ENCODE measurements around the gene SLC3A2.

DNA sequence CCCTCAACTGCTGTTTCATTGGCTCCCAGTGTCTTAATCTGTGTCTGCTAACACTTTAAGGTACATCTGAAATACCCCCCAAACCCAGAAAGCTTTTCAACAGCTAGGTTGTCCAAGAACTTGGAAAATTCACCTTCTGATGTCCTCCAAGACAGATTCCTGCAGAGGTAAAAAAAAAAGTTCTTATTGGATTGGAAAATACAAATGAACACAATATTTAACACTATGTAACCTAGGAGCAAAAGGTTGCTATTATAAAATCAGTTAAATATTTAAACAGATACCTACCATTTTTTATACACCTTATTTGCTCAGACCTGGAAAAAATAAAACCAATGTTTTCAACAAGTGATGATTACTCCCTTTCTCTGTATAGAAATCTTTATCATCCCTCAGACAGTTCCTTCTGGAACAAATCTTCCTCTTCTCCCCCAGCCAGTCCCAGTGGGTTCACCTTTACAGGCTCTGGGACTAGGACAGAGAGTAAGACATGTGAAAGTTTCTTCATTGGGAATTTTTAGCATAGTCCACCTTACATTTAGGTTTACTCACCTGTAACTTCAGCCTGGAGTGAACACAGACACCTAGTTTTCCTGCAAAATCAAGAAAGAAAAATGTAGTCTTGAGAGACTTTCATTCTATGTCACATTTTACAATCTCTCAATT is 28.0 kb upstream of the SLC3A2 start:
- TF ChIP-seq, protein P1, sequence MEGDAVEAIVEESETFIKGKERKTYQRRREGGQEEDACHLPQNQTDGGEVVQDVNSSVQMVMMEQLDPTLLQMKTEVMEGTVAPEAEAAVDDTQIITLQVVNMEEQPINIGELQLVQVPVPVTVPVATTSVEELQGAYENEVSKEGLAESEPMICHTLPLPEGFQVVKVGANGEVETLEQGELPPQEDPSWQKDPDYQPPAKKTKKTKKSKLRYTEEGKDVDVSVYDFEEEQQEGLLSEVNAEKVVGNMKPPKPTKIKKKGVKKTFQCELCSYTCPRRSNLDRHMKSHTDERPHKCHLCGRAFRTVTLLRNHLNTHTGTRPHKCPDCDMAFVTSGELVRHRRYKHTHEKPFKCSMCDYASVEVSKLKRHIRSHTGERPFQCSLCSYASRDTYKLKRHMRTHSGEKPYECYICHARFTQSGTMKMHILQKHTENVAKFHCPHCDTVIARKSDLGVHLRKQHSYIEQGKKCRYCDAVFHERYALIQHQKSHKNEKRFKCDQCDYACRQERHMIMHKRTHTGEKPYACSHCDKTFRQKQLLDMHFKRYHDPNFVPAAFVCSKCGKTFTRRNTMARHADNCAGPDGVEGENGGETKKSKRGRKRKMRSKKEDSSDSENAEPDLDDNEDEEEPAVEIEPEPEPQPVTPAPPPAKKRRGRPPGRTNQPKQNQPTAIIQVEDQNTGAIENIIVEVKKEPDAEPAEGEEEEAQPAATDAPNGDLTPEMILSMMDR (conservative IDR thresholded peaks at IDR 0.05) = no peak
- TF ChIP-seq EZH2 (IDR thresholded peaks at IDR 0.05; ENCODE audit: low read depth) = no peak
